Mesenchymal stem cell (in vitro differentiated cells and primary cell): ENCODE results near the gene GOLT1B.

Experiments used
- DNase-seq: peaks from one replicate; pipeline ENCODE4 v3.0.0-alpha.2; 2013
- H2AFZ ChIP-seq: one replicate; pipeline ENCODE4 v1.6.1; 2013; ENCODE audit warnings: low read depth, mild to moderate bottlenecking, control low read depth, inconsistent platforms, low read length, moderate library complexity
- H2AK5ac ChIP-seq: 2 replicates; pipeline ENCODE4 v1.6.1; 2013; ENCODE audit warnings: low read length, moderate library complexity, mild to moderate bottlenecking, inconsistent platforms; ENCODE audit not compliant: severe bottlenecking
- H2BK120ac ChIP-seq: one replicate; pipeline ENCODE4 v1.6.1; 2013; ENCODE audit warnings: low read depth, mild to moderate bottlenecking, inconsistent platforms, low read length, moderate library complexity
- H2BK12ac ChIP-seq, 2 experiments: one replicate each; pipeline ENCODE4 v1.6.1; 2013; ENCODE audit warnings: inconsistent platforms in 2 of 2, low read length in 2 of 2, mild to moderate bottlenecking in 2 of 2, moderate library complexity in 2 of 2, control low read depth in 1 of 2
- H2BK15ac ChIP-seq: one replicate; pipeline ENCODE4 v1.6.1; 2013; ENCODE audit warnings: mild to moderate bottlenecking, low read depth, inconsistent platforms; ENCODE audit not compliant: poor library complexity, severe bottlenecking
- H2BK5ac ChIP-seq: 2 replicates; pipeline ENCODE4 v1.6.1; 2013; ENCODE audit warnings: low read depth, mild to moderate bottlenecking, low read length, control low read depth, inconsistent platforms; ENCODE audit not compliant: poor library complexity, severe bottlenecking
- H3K14ac ChIP-seq, 2 experiments: one replicate each; pipeline ENCODE4 v1.6.1; 2013; ENCODE audit warnings: inconsistent platforms in 2 of 2, low read length in 2 of 2, control low read depth in 1 of 2, mild to moderate bottlenecking in 1 of 2, moderate library complexity in 1 of 2
- H3K18ac ChIP-seq, 2 experiments: one replicate each; pipeline ENCODE4 v1.6.1; 2013; ENCODE audit warnings: inconsistent platforms in 2 of 2, low read length in 2 of 2, control low read depth in 1 of 2, low read depth in 1 of 2, mild to moderate bottlenecking in 1 of 2
- H3K23ac ChIP-seq, 2 experiments: one replicate each; pipeline ENCODE4 v1.6.1; 2013; ENCODE audit warnings: inconsistent platforms in 2 of 2, low read length in 2 of 2, mild to moderate bottlenecking in 2 of 2, moderate library complexity in 2 of 2, control low read depth in 1 of 2
- H3K27ac ChIP-seq: 2 replicates; pipeline ENCODE4 v1.5.1; 2013; ENCODE audit warnings: mild to moderate bottlenecking, moderate library complexity, low read length, control low read depth, inconsistent platforms; ENCODE audit not compliant: poor library complexity, severe bottlenecking
- H3K27me3 ChIP-seq, 2 experiments: 2 replicates each; pipeline versions ENCODE4 v1.6.1 to v1.7.0; 2013; ENCODE audit warnings: low read length in 2 of 2, mild to moderate bottlenecking in 2 of 2, moderate library complexity in 2 of 2, control low read depth in 1 of 2, inconsistent platforms in 1 of 2; ENCODE audit not compliant: control insufficient read depth in 1 of 2, insufficient read depth in 1 of 2
- H3K36me3 ChIP-seq, 2 experiments: 2 replicates each; pipeline versions ENCODE4 v1.6.1 to v1.7.0; 2013; ENCODE audit warnings: low read length in 2 of 2, control low read depth in 1 of 2, inconsistent platforms in 1 of 2, low read depth in 1 of 2, mild to moderate bottlenecking in 1 of 2; ENCODE audit not compliant: insufficient read depth in 2 of 2, control insufficient read depth in 1 of 2
- H3K4ac ChIP-seq, 2 experiments: one replicate each; pipeline ENCODE4 v1.6.1; 2013; ENCODE audit warnings: inconsistent platforms in 2 of 2, low read length in 2 of 2, mild to moderate bottlenecking in 2 of 2, moderate library complexity in 2 of 2, control low read depth in 1 of 2, low read depth in 1 of 2
- H3K4me1 ChIP-seq: 2 replicates; pipeline ENCODE4 v1.6.1; 2013; ENCODE audit warnings: low read depth, low read length, control low read depth; ENCODE audit not compliant: control insufficient read depth, insufficient read depth
- H3K4me2 ChIP-seq: 2 replicates; pipeline ENCODE4 v1.6.1; 2013; ENCODE audit warnings: low read length, mild to moderate bottlenecking, inconsistent platforms; ENCODE audit not compliant: poor library complexity, severe bottlenecking
- H3K4me3 ChIP-seq, 2 experiments: 2 replicates each; pipeline versions ENCODE4 v1.5.1 to v1.7.0; 2013; ENCODE audit warnings: low read length in 2 of 2, mild to moderate bottlenecking in 2 of 2, control low read depth in 1 of 2, low read depth in 1 of 2; ENCODE audit not compliant: insufficient read depth in 1 of 2
- H3K79me1 ChIP-seq: replicated peaks from 2 replicates; pipeline ENCODE4 v1.6.1; 2013; ENCODE audit warnings: mild to moderate bottlenecking, control low read depth, low read length, inconsistent platforms; ENCODE audit not compliant: poor library complexity, severe bottlenecking
- H3K9ac ChIP-seq: 2 replicates; pipeline ENCODE4 v1.7.0; 2013; ENCODE audit warnings: mild to moderate bottlenecking, low read length, moderate library complexity
- H3K9me3 ChIP-seq: 2 replicates; pipeline ENCODE4 v1.7.0; 2013; ENCODE audit warnings: mild to moderate bottlenecking, low read length; ENCODE audit not compliant: control insufficient read depth
- H4K8ac ChIP-seq: one replicate; pipeline ENCODE4 v1.6.1; 2013; ENCODE audit warnings: inconsistent platforms, mild to moderate bottlenecking, low read length, moderate library complexity
- H4K91ac ChIP-seq: one replicate; pipeline ENCODE4 v1.6.1; 2013; ENCODE audit warnings: mild to moderate bottlenecking, low read length, inconsistent platforms
- WGBS: methylation state at CpG from one replicate; pipeline ENCODE4 v1.1.7; 2013; ENCODE audit warnings: mixed read lengths; 5-methylcytosine and 5-hydroxymethylcytosine counted together

GOLT1B gene

GRCh38 chr12:21485998-21486397, 15.6 kb upstream of the GOLT1B start:
- no peak overlapping the region for H3K4me2 ChIP-seq
- H4K91ac ChIP-seq: no peak overlapping the region
- no peak overlapping the region for H3K4me3 ChIP-seq
- H3K18ac ChIP-seq: no peak overlapping the region
- DNase-seq: no peak
- no peak overlapping the region for H3K27ac ChIP-seq
- H3K27me3 ChIP-seq: no peaks in the 10 kb centered on the region
- H2BK15ac ChIP-seq: no peak overlapping the region
- H4K8ac ChIP-seq: no peak overlapping the region
- H3K14ac ChIP-seq: no peak overlapping the region
- no peak overlapping the region for H3K4ac ChIP-seq
- H2AFZ ChIP-seq: no peak overlapping the region
- H3K9me3 ChIP-seq: no peaks in the 10 kb centered on the region
- H2BK12ac ChIP-seq: no peak overlapping the region
- peaks cover 3 to 90% of the 10 kb centered on the region in 2 experiments for H3K36me3 ChIP-seq
- no peak overlapping the region for H2BK120ac ChIP-seq
- no peak overlapping the region for H3K23ac ChIP-seq
- H3K9ac ChIP-seq: no peak overlapping the region
- H3K79me1 ChIP-seq: peaks cover 16% of the 10 kb centered on the region
- no peaks in the 10 kb centered on the region for H3K4me1 ChIP-seq
- no peak overlapping the region for H2BK5ac ChIP-seq
- H2AK5ac ChIP-seq: no peak overlapping the region

- H3K27me3 ChIP-seq: no peaks in the 10 kb centered on the region
- no peak overlapping the region for H3K27ac ChIP-seq
- no peak overlapping the region for H2AK5ac ChIP-seq
- no peak overlapping the region for H4K91ac ChIP-seq
- H3K14ac ChIP-seq: no peak overlapping the region
- peaks cover 14% of the 10 kb centered on the region for H3K79me1 ChIP-seq
- no peaks in the 10 kb centered on the region for H3K9me3 ChIP-seq
- peaks cover 2 to 48% of the 10 kb centered on the region in 2 experiments for H3K36me3 ChIP-seq
- H3K4me2 ChIP-seq: no peak overlapping the region
- no peak overlapping the region for H2BK5ac ChIP-seq
- no peak overlapping the region for H3K23ac ChIP-seq
- H2BK15ac ChIP-seq: no peak overlapping the region
- peak overlapping the region; percentile 99 for H3K9ac ChIP-seq
- H2BK12ac ChIP-seq: no peak overlapping the region
- peaks cover 7% of the 10 kb centered on the region for H3K4me1 ChIP-seq
- H3K4me3 ChIP-seq: peak overlapping the region in 1 of 2 experiments; percentile 91
- no peak overlapping the region for H2BK120ac ChIP-seq
- H3K4ac ChIP-seq: no peak overlapping the region
- no peak overlapping the region for H4K8ac ChIP-seq
- no peak overlapping the region for H3K18ac ChIP-seq
- WGBS: 77% methylated on average over 2 of the region's 2 CpGs
- H2AFZ ChIP-seq: no peak overlapping the region
- no peak for DNase-seq
These were observed 1.8 kb upstream of the GOLT1B start for GRCh38 chr12:21499765-21500164.

- WGBS: 18% methylated on average over 7 of the region's 8 CpGs
These were observed 767 bp upstream of the GOLT1B start for GRCh38 chr12:21500786-21501257.

GRCh38 chr12:21502164-21502496, 541 bp downstream of the GOLT1B start:
- peaks cover 3% of the 10 kb centered on the region for H3K79me1 ChIP-seq
- H2AFZ ChIP-seq: peak overlapping the region; percentile 88
- H3K36me3 ChIP-seq: peaks cover 2 to 28% of the 10 kb centered on the region in 2 experiments
- H2BK5ac ChIP-seq: peak overlapping the region; percentile 87
- H3K4me1 ChIP-seq: peaks cover 4% of the 10 kb centered on the region
- H4K8ac ChIP-seq: peak overlapping the region; percentile 93
- H3K18ac ChIP-seq: peak overlapping the region; percentile 84 to 97
- no peak overlapping the region for H2BK15ac ChIP-seq
- H3K4me3 ChIP-seq: peak overlapping the region; percentile 91 to 94
- H2AK5ac ChIP-seq: peak overlapping the region; percentile 91
- peak overlapping the region; percentile 97 to 99 for H3K4ac ChIP-seq
- no peaks in the 10 kb centered on the region for H3K27me3 ChIP-seq
- H2BK120ac ChIP-seq: peak overlapping the region; percentile 76
- DNase-seq: peak; percentile 65
- no peak overlapping the region for H2BK12ac ChIP-seq
- H4K91ac ChIP-seq: peak overlapping the region; percentile 87
- H3K23ac ChIP-seq: peak overlapping the region in 1 of 2 experiments; percentile 93
- H3K9ac ChIP-seq: peak overlapping the region; percentile 99
- WGBS: under 1% methylated on average over 12 of the region's 14 CpGs
- peak overlapping the region; percentile 61 for H3K27ac ChIP-seq
- H3K9me3 ChIP-seq: no peaks in the 10 kb centered on the region
- peak overlapping the region; percentile 67 to 96 for H3K14ac ChIP-seq
- peak overlapping the region; percentile 24 for H3K4me2 ChIP-seq

More at GRCh38 chr12:21500786-21501257, 767 bp upstream of the GOLT1B start:
- peak overlapping the region; percentile 10 for H4K8ac ChIP-seq
- H3K36me3 ChIP-seq: peaks cover 2 to 39% of the 10 kb centered on the region in 2 experiments
- no peak overlapping the region for H3K23ac ChIP-seq
- peak; percentile 3 for DNase-seq
- no peak overlapping the region for H4K91ac ChIP-seq
- H3K14ac ChIP-seq: no peak overlapping the region
- H3K4me3 ChIP-seq: peak overlapping the region; percentile 54 to 91
- no peak overlapping the region for H2BK120ac ChIP-seq
- peaks cover 7% of the 10 kb centered on the region for H3K4me1 ChIP-seq
- no peaks in the 10 kb centered on the region for H3K27me3 ChIP-seq
- peaks cover 11% of the 10 kb centered on the region for H3K79me1 ChIP-seq
- peak overlapping the region; percentile 80 for H3K27ac ChIP-seq
- no peak overlapping the region for H2BK15ac ChIP-seq
- H3K4me2 ChIP-seq: peak overlapping the region; percentile 84
- peak overlapping the region; percentile 99 for H3K9ac ChIP-seq
- peak overlapping the region in 1 of 2 experiments; percentile 80 for H3K4ac ChIP-seq
- H3K9me3 ChIP-seq: no peaks in the 10 kb centered on the region
- peak overlapping the region; percentile 91 for H2AFZ ChIP-seq
- no peak overlapping the region for H2AK5ac ChIP-seq
- H3K18ac ChIP-seq: peak overlapping the region in 1 of 2 experiments; percentile 28
- H2BK12ac ChIP-seq: no peak overlapping the region
- no peak overlapping the region for H2BK5ac ChIP-seq
